HCT116 (cell line): ENCODE results near the gene TACO1. TPM values are rescaled to one million over a fixed set of nuclear protein-coding genes. Genes with fewer than 3 reads are reported as not detected.

Source experiments
- ATAC-seq: fragments of 200-7000 bp; cut with Tn5 transposase; 2 replicates; pipeline ENCODE4 v1.9.1; 2020; ENCODE audit warnings: mild to moderate bottlenecking, moderate library complexity
- BruUV-seq: library from RNA; stranded (reverse); fragments of 400-500 nt; replicated peaks from 2 replicates; lab custom pipeline; 2021; lab: Mats Ljungman, UMichigan
- CTCF ChIA-PET: fragments of 300-600 bp; sonication (Branson Sonifier 250); formaldehyde crosslinking; loops from one replicate; lab custom pipeline; 2021; ENCODE audit warnings: antibody characterized with exemption; lab: Charles Lee
- POLR2A ChIA-PET: fragments of 300-600, 350-600 bp; sonication (Branson Sonifier 250); formaldehyde crosslinking; loops from one replicate; lab custom pipeline; 2021; ENCODE audit warnings: antibody characterized with exemption; lab: Charles Lee
- RAD21 ChIA-PET, 2 experiments: fragments of 300-600 bp; sonication (Branson Sonifier 250); formaldehyde crosslinking; loops; one replicate each; lab custom pipeline; 2023; ENCODE audit warnings: low total read pairs in 2 of 2; ENCODE audit not compliant: uncharacterized antibody in 2 of 2, unreplicated experiment in 2 of 2, low non-redundant PET in 1 of 2; lab: Charles Lee
- DNase-seq: peaks from one replicate; pipeline ENCODE4 v3.0.0-alpha.2; 2010; ENCODE audit warnings: low read depth, low spot score
- H2AFZ ChIP-seq: fragments of 200-600 bp; shearing (Covaris generic), sonication (generic); 2 replicates; pipeline ENCODE4 v1.6.1; 2017; ENCODE audit warnings: low read depth, mixed run types, mixed read lengths, antibody characterized with exemption, low read length; ENCODE audit not compliant: poor library complexity, severe bottlenecking
- H3K27ac ChIP-seq: 2 replicates; pipeline ENCODE4 v1.5.1; 2012; ENCODE audit warnings: low read depth, low read length
- H3K27me3 ChIP-seq: fragments of 200-600 bp; sonication (generic); 2 replicates; pipeline ENCODE4 v1.6.1; 2016; ENCODE audit warnings: mixed run types, low read length, mixed read lengths; ENCODE audit not compliant: insufficient read depth
- H3K36me3 ChIP-seq, 2 experiments: fragments of 200-500 bp in 1 of 2; fragments of 200-600 bp in 1 of 2; sonication (Bioruptor generic) in 1 of 2; sonication (generic) in 1 of 2; 2 replicates each; pipeline versions ENCODE4 v1.5.1 to v1.6.1; 2014 to 2016; ENCODE audit warnings: low read length in 2 of 2, inconsistent platforms in 1 of 2, mixed read lengths in 1 of 2, mixed run types in 1 of 2; ENCODE audit not compliant: insufficient read depth in 2 of 2, control insufficient read depth in 1 of 2
- H3K4me1 ChIP-seq, 2 experiments: fragments of 200-600 bp in 1 of 2; sonication (generic) in 1 of 2; 2 replicates each; pipeline versions ENCODE4 v1.5.1 to v1.6.1; 2012 to 2017; ENCODE audit warnings: low read length in 2 of 2, inconsistent platforms in 1 of 2, mild to moderate bottlenecking in 1 of 2, mixed read lengths in 1 of 2, mixed run types in 1 of 2, moderate library complexity in 1 of 2; ENCODE audit not compliant: insufficient read depth in 2 of 2, control insufficient read depth in 1 of 2
- H3K4me2 ChIP-seq: fragments of 200-600 bp; sonication (generic); 2 replicates; pipeline ENCODE4 v1.6.1; 2017; ENCODE audit warnings: mixed run types, low read length, mixed read lengths
- H3K4me3 ChIP-seq, 2 experiments: fragments of 200-600 bp in 1 of 2; sonication (generic) in 1 of 2; replicated peaks in 1 of 2; 2 replicates each; pipeline ENCODE4 v1.5.1; 2011 to 2016; ENCODE audit warnings: low read length in 2 of 2, control low read depth in 1 of 2, low read depth in 1 of 2, mild to moderate bottlenecking in 1 of 2, mixed read lengths in 1 of 2, mixed run types in 1 of 2
- H3K79me2 ChIP-seq: fragments of 200-600 bp; sonication (generic); 2 replicates; pipeline ENCODE4 v1.6.1; 2017; ENCODE audit warnings: mild to moderate bottlenecking, mixed run types, low read length, moderate library complexity, mixed read lengths; ENCODE audit not compliant: insufficient read depth
- H3K9ac ChIP-seq: fragments of 200-600 bp; sonication (generic); 2 replicates; pipeline ENCODE4 v1.6.1; 2016; ENCODE audit warnings: low read length, mixed read lengths
- H3K9me2 ChIP-seq: fragments of 200-600 bp; sonication (generic), shearing (Covaris generic); 2 replicates; pipeline ENCODE4 v1.6.1; 2017; ENCODE audit warnings: mixed run types, mild to moderate bottlenecking, moderate library complexity; ENCODE audit not compliant: insufficient read depth
- H3K9me3 ChIP-seq, 2 experiments: fragments of 200-500 bp in 1 of 2; fragments of 200-600 bp in 1 of 2; sonication (Bioruptor generic) in 1 of 2; sonication (generic) in 1 of 2; 2 replicates each; pipeline ENCODE4 v1.6.1; 2014 to 2017; ENCODE audit warnings: low read length in 2 of 2, mixed read lengths in 2 of 2, inconsistent platforms in 1 of 2, low read depth in 1 of 2, mild to moderate bottlenecking in 1 of 2, mixed run types in 1 of 2, moderate library complexity in 1 of 2; ENCODE audit not compliant: control insufficient read depth in 1 of 2, insufficient read depth in 1 of 2
- H4K20me1 ChIP-seq: fragments of 200-600 bp; sonication (generic), shearing (Covaris generic); 2 replicates; pipeline ENCODE4 v1.6.1; 2017; ENCODE audit warnings: mixed run types, mild to moderate bottlenecking, moderate library complexity; ENCODE audit not compliant: insufficient read depth
- CBX3 ChIP-seq: IDR thresholded peaks from 2 replicates; pipeline ENCODE4 v1.6.1; 2012; ENCODE audit warnings: low read depth
- CTCF ChIP-seq, 3 experiments: fragments of 200-600 bp in 1 of 3; sonication (generic) in 1 of 3; IDR thresholded peaks in 2 of 3; conservative IDR thresholded peaks in 1 of 3; 2 replicates each; pipeline ENCODE4 v1.5.1; 2012 to 2017; ENCODE audit warnings: low read depth in 2 of 3, low read length in 2 of 3, antibody characterized with exemption in 1 of 3, borderline replicate concordance in 1 of 3, control low read depth in 1 of 3, mild to moderate bottlenecking in 1 of 3, mixed read lengths in 1 of 3, mixed run types in 1 of 3, moderate library complexity in 1 of 3; ENCODE audit not compliant: insufficient read depth in 1 of 3
- EGR1 ChIP-seq: IDR thresholded peaks from 2 replicates; pipeline ENCODE4 v1.6.1; 2012; ENCODE audit warnings: low read depth
- ELF1 ChIP-seq: IDR thresholded peaks from 2 replicates; pipeline ENCODE4 v1.6.1; 2012; ENCODE audit warnings: low read depth, borderline replicate concordance
- EZH2phosphoT487 ChIP-seq: fragments of 200-600 bp; IDR thresholded peaks from 2 replicates; pipeline ENCODE4 v1.6.1; 2018; ENCODE audit warnings: antibody characterized with exemption, borderline replicate concordance
- FOSL1 ChIP-seq: IDR thresholded peaks from 2 replicates; pipeline ENCODE4 v1.6.1; 2012; ENCODE audit warnings: low read depth
- JUND ChIP-seq: IDR thresholded peaks from 2 replicates; pipeline ENCODE4 v1.6.1; 2012
- POLR2A ChIP-seq: IDR thresholded peaks from 2 replicates; pipeline ENCODE4 v1.7.0; 2011; ENCODE audit warnings: borderline replicate concordance; ENCODE audit not compliant: insufficient read depth, insufficient read length; ENCODE audit errors: extremely low read depth
- POLR2AphosphoS5 ChIP-seq: IDR thresholded peaks from 2 replicates; pipeline ENCODE4 v1.6.1; 2011; ENCODE audit warnings: mild to moderate bottlenecking, low read depth, low read length, moderate library complexity
- SP1 ChIP-seq: IDR thresholded peaks from 2 replicates; pipeline ENCODE4 v1.6.1; 2012; ENCODE audit warnings: low read depth
- SRF ChIP-seq: IDR thresholded peaks from 2 replicates; pipeline ENCODE4 v1.6.1; 2012; ENCODE audit warnings: low read depth
- TCF7L2 ChIP-seq: IDR thresholded peaks from 2 replicates; pipeline ENCODE4 v1.7.0; 2011; ENCODE audit warnings: borderline replicate concordance, inconsistent platforms; ENCODE audit not compliant: insufficient read depth, insufficient read length; ENCODE audit errors: extremely low read depth
- YY1 ChIP-seq: IDR thresholded peaks from 2 replicates; pipeline ENCODE4 v1.6.1; 2011; ENCODE audit warnings: low read length, low read depth, moderate library complexity, mild to moderate bottlenecking; ENCODE audit not compliant: insufficient replicate concordance; ENCODE audit errors: extremely low read depth
- ZFX ChIP-seq: fragments of 450-650 bp; IDR thresholded peaks from 2 replicates; pipeline ENCODE4 v1.6.1; 2017
- intact Hi-C: fragments of 100-400 bp; cut with micrococcal nuclease; formaldehyde crosslinking; loops from 2 replicates; pipeline ENCODE4 v1.10.0; 2022
- total RNA-seq: library from RNA; stranded (reverse); gene quantifications from one replicate; pipeline ENCODE4 v1.2.1, GENCODE V29; 2021; ENCODE audit not compliant: unreplicated experiment
- TF ChIP-seq, protein P1 (sequence below): IDR thresholded peaks from 2 replicates; pipeline ENCODE4 v1.6.1; 2011; ENCODE audit warnings: mild to moderate bottlenecking, low read length, moderate library complexity; ENCODE audit not compliant: insufficient replicate concordance; ENCODE audit errors: extremely low read depth
- TF ChIP-seq, protein P2 (sequence below): IDR thresholded peaks from 2 replicates; pipeline ENCODE4 v1.6.1; 2012
- TF ChIP-seq, protein P3 (sequence below): IDR thresholded peaks from 2 replicates; pipeline ENCODE4 v1.6.1; 2012

TACO1 gene
- total RNA-seq, 1 experiment from 2014 or later: 39.6 TPM

GRCh38 chr17:63578769-63579111, 22.0 kb upstream of the TACO1 start:
- Histone ChIP-seq H3K9me2 (no peaks in the 10 kb centered on the region), H3K27me3 (no peaks in the 10 kb centered on the region), H3K4me2 (no peak overlapping the region), H2AFZ (no peak overlapping the region), H3K9me3 (no peaks in the 10 kb centered on the region), H3K4me3 (no peak overlapping the region), H3K9ac (no peak overlapping the region), H3K4me1 (no peaks in the 10 kb centered on the region), H3K27ac (no peak overlapping the region), H3K36me3 (peaks cover 24 to 38% of the 10 kb centered on the region in 2 experiments), H4K20me1 (no peaks in the 10 kb centered on the region; the same call in 1 of the 2 replicates), H3K79me2 (peaks cover 33% of the 10 kb centered on the region)
- TF ChIP-seq JUND (no peak), EZH2phosphoT487 (no peak), TCF7L2 (no peak), POLR2AphosphoS5 (no peak), POLR2A (no peak), FOSL1 (no peak), CBX3 (no peak), SP1 (no peak), ELF1 (no peak), SRF (no peak), EGR1 (no peak), YY1 (no peak), ZFX (no peak), CTCF (IDR thresholded peaks at IDR 0.05 in 2 of 3, conservative IDR thresholded peaks at IDR 0.05 in 1 of 3; ENCODE audit: borderline replicate concordance in 1 of 3, insufficient read depth in 1 of 3, low read depth in 2 of 3, low read length in 2 of 3) (no peak)
- TF ChIP-seq, protein P1, sequence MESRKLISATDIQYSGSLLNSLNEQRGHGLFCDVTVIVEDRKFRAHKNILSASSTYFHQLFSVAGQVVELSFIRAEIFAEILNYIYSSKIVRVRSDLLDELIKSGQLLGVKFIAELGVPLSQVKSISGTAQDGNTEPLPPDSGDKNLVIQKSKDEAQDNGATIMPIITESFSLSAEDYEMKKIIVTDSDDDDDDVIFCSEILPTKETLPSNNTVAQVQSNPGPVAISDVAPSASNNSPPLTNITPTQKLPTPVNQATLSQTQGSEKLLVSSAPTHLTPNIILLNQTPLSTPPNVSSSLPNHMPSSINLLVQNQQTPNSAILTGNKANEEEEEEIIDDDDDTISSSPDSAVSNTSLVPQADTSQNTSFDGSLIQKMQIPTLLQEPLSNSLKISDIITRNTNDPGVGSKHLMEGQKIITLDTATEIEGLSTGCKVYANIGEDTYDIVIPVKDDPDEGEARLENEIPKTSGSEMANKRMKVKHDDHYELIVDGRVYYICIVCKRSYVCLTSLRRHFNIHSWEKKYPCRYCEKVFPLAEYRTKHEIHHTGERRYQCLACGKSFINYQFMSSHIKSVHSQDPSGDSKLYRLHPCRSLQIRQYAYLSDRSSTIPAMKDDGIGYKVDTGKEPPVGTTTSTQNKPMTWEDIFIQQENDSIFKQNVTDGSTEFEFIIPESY: no peak
- TF ChIP-seq, protein P2, sequence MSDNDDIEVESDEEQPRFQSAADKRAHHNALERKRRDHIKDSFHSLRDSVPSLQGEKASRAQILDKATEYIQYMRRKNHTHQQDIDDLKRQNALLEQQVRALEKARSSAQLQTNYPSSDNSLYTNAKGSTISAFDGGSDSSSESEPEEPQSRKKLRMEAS: no peak
- TF ChIP-seq, protein P3, sequence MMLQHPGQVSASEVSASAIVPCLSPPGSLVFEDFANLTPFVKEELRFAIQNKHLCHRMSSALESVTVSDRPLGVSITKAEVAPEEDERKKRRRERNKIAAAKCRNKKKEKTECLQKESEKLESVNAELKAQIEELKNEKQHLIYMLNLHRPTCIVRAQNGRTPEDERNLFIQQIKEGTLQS: no peak
- ATAC-seq: no peak
- RAD21 ChIA-PET: no interaction called here
- intact Hi-C loops: no loop called here
- CTCF ChIA-PET: no interaction called here
- no TSS peak for BruUV-seq
- POLR2A ChIA-PET: no interaction called here
- no peak for DNase-seq
